HepG2 (cell line): ENCODE results near the gene GABRB3.

Source experiments
- ARID5B ChIP-seq: IDR thresholded peaks from 2 replicates; pipeline ENCODE4 v1.4.0; 2020; ENCODE audit warnings: mild to moderate bottlenecking, missing genetic modification reagents
- ATF3 ChIP-seq: sonication (generic); formaldehyde crosslinking; IDR thresholded peaks from 2 replicates; pipeline ENCODE4 v1.4.0; 2020; ENCODE audit warnings: missing genetic modification reagents
- CTCF ChIP-seq: sonication (generic); formaldehyde crosslinking; IDR thresholded peaks from 2 replicates; pipeline ENCODE4 v1.5.0; 2020; ENCODE audit warnings: mild to moderate bottlenecking, missing genetic modification reagents, moderate library complexity
- ELF1 ChIP-seq: sonication (generic); formaldehyde crosslinking; IDR thresholded peaks from 2 replicates; pipeline ENCODE4 v1.4.0; 2020; ENCODE audit warnings: missing genetic modification reagents
- EP300 ChIP-seq, 3 experiments: sonication (generic) in 1 of 3; formaldehyde crosslinking in 1 of 3; IDR thresholded peaks; 2 replicates each; pipeline versions ENCODE4 v1.5.1 to v1.6.1; 2011 to 2020; ENCODE audit warnings: low read depth in 2 of 3, low read length in 2 of 3, borderline replicate concordance in 1 of 3, improper control_type of control experiment in 1 of 3, mild to moderate bottlenecking in 1 of 3, missing genetic modification reagents in 1 of 3, moderate library complexity in 1 of 3
- MXI1 ChIP-seq: IDR thresholded peaks from 3 replicates; pipeline ENCODE4 v1.6.1; 2012; ENCODE audit warnings: low read depth, low read length, inconsistent platforms, borderline replicate concordance
- NFE2L2 ChIP-seq: fragments of 150-350 bp; IDR thresholded peaks from 2 replicates; pipeline ENCODE4 v1.6.1; 2014; ENCODE audit warnings: low read length
- SIN3A ChIP-seq: IDR thresholded peaks from 2 replicates; pipeline ENCODE4 v1.6.1; 2011; ENCODE audit warnings: low read depth, mild to moderate bottlenecking, control low read depth, low read length, borderline replicate concordance
- THAP7 ChIP-seq: sonication (generic); formaldehyde crosslinking; IDR thresholded peaks from 2 replicates; pipeline ENCODE4 v1.8.1; 2023; ENCODE audit warnings: mild to moderate bottlenecking, missing genetic modification reagents
- ZNF253 ChIP-seq: sonication (generic); formaldehyde crosslinking; IDR thresholded peaks from 2 replicates; pipeline ENCODE4 v1.8.0; 2022; ENCODE audit warnings: mild to moderate bottlenecking, missing genetic modification reagents, borderline replicate concordance
- ZNF264 ChIP-seq: sonication (generic); formaldehyde crosslinking; IDR thresholded peaks from 2 replicates; pipeline ENCODE4 v1.4.0; 2020; ENCODE audit warnings: missing genetic modification reagents
- ZNF33A ChIP-seq: sonication (generic); formaldehyde crosslinking; IDR thresholded peaks from 2 replicates; pipeline ENCODE4 v1.5.1; 2020; ENCODE audit warnings: missing genetic modification reagents, mild to moderate bottlenecking, moderate library complexity, borderline replicate concordance
- ZNF660 ChIP-seq: sonication (generic); formaldehyde crosslinking; IDR thresholded peaks from 2 replicates; pipeline ENCODE4 v1.5.1; 2020; ENCODE audit warnings: mild to moderate bottlenecking, low read depth, missing genetic modification reagents, borderline replicate concordance

DNA sequence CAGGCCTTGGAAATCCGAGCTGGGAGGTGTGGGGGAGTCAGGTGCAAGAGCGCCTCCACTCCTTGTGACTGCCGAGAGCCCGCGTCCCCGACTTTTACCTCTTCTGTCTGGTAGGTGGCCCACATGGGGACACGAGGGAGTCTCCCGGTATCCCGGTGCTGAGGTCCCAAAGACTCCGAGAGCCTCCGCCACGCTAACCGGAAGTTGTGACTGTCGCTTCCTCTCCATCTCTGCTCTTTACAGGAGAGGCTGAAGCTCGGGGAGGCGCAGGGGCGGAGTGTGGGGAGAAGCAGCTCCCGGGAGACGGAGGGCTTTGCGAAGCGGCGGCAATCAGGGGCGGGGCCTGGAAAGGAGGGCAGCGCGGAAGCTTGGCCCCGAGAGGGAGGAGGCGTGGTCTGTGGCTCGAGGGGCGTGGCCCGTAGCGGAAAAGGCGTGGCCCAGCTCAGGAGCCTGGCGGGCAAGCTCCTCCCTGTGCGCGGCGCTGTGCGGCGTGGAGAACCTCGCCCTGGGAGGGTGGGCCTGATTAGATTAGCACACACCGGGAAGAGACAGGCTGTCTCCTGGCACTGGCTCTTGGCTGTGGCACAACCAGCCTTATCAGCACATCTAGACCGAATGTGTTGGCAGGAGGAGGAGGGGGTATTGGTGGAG lies 143.9 kb downstream of the GABRB3 start:
- TF ChIP-seq ELF1 (CRISPR knock-in tag) (no peak), MXI1 (no peak), ARID5B (no peak), NFE2L2 (no peak), ZNF253 (CRISPR knock-in tag) (no peak), ATF3 (CRISPR knock-in tag) (no peak), ZNF660 (CRISPR knock-in tag) (no peak), ZNF33A (CRISPR knock-in tag) (no peak), ZNF264 (CRISPR knock-in tag) (no peak), EP300 (IDR thresholded peaks at IDR 0.05; ENCODE audit: low read depth in 2 of 2, low read length in 2 of 2) (no peak), EP300 (CRISPR knock-in tag; IDR thresholded peaks at IDR 0.05; ENCODE audit: borderline replicate concordance) (no peak), THAP7 (CRISPR knock-in tag) (no peak), SIN3A (no peak), CTCF (no peak)
